PC-9 (cell line): ENCODE data around the gene CCDC34. TPM values are rescaled to one million over a fixed set of nuclear protein-coding genes. Genes with fewer than 3 reads are reported as not detected.

ENCODE experiments used
- BruUV-seq: library from RNA; stranded (reverse); fragments of 400-500 nt; replicated peaks from 2 replicates; lab custom pipeline; 2021; lab: Mats Ljungman, UMichigan
- CTCF ChIA-PET: fragments of 300-600 bp; sonication (Branson Sonifier 250); formaldehyde crosslinking; loops from one replicate; lab custom pipeline; 2022; ENCODE audit warnings: antibody characterized with exemption; lab: Charles Lee
- POLR2A ChIA-PET: fragments of 300-600 bp; sonication (Branson Sonifier 250); formaldehyde crosslinking; loops from one replicate; lab custom pipeline; 2022; ENCODE audit warnings: antibody characterized with exemption; ENCODE audit not compliant: unreplicated experiment; lab: Charles Lee
- DNase-seq, 2 experiments: peaks; one replicate each; pipeline versions ENCODE4 v3.0.0 to v3.0.0-alpha.2; 2015 to 2022; ENCODE audit warnings: mixed read lengths in 1 of 2
- H2AFZ ChIP-seq: fragments of 200-600 bp; sonication (generic); 2 replicates; pipeline ENCODE4 v1.8.1; 2017; ENCODE audit warnings: antibody characterized with exemption
- H3F3A ChIP-seq: fragments of 200-600 bp; sonication (generic); 2 replicates; pipeline ENCODE4 v1.8.1; 2017; ENCODE audit warnings: antibody characterized with exemption, mild to moderate bottlenecking, low read depth; ENCODE audit not compliant: insufficient read depth
- H3K27ac ChIP-seq: fragments of 200-600 bp; sonication (generic); 2 replicates; pipeline ENCODE4 v1.6.1; 2016; ENCODE audit warnings: mixed run types
- H3K27me3 ChIP-seq: fragments of 200-600 bp; sonication (generic); 2 replicates; pipeline ENCODE4 v1.6.1; 2016; ENCODE audit warnings: low read depth, mixed run types; ENCODE audit not compliant: insufficient read depth
- H3K36me3 ChIP-seq: fragments of 200-600 bp; sonication (generic); 2 replicates; pipeline ENCODE4 v1.6.1; 2016; ENCODE audit warnings: low read depth, mixed run types
- H3K4me1 ChIP-seq: fragments of 200-600 bp; sonication (generic); replicated peaks from 2 replicates; pipeline ENCODE4 v1.6.1; 2016; ENCODE audit warnings: mixed run types; ENCODE audit not compliant: insufficient read depth
- H3K4me2 ChIP-seq: fragments of 200-600 bp; sonication (generic); 2 replicates; pipeline ENCODE4 v1.6.1; 2017; ENCODE audit warnings: mixed run types
- H3K4me3 ChIP-seq: fragments of 200-600 bp; sonication (generic); 2 replicates; pipeline ENCODE4 v1.6.1; 2016; ENCODE audit warnings: mixed run types
- H3K79me2 ChIP-seq: fragments of 200-600 bp; sonication (generic); 2 replicates; pipeline ENCODE4 v1.6.1; 2017; ENCODE audit warnings: low read depth, mixed run types
- H3K9me2 ChIP-seq: fragments of 200-600 bp; sonication (generic); 2 replicates; pipeline ENCODE4 v1.8.1; 2017; ENCODE audit warnings: mild to moderate bottlenecking; ENCODE audit not compliant: insufficient read depth
- H3K9me3 ChIP-seq: fragments of 200-600 bp; sonication (generic); 2 replicates; pipeline ENCODE4 v1.8.1; 2016; ENCODE audit warnings: low read depth; ENCODE audit not compliant: insufficient read depth
- H4K20me1 ChIP-seq: fragments of 200-600 bp; sonication (generic); 2 replicates; pipeline ENCODE4 v1.8.1; 2017; ENCODE audit not compliant: insufficient read depth
- EZH2 ChIP-seq: fragments of 200-600 bp; sonication (generic); IDR thresholded peaks from 2 replicates; pipeline ENCODE4 v1.8.0; 2017; ENCODE audit warnings: antibody characterized with exemption, low read depth
- intact Hi-C: fragments of 100-400 bp; cut with micrococcal nuclease; formaldehyde crosslinking; loops from one replicate; pipeline ENCODE4 v1.10.0; 2022; ENCODE audit not compliant: unreplicated experiment
- total RNA-seq: library from RNA; stranded (reverse); gene quantifications from 2 replicates; pipeline ENCODE4 v1.2.3, GENCODE V29; 2021
- TF ChIP-seq, protein P1 (sequence below): fragments of 200-600 bp; sonication (generic); conservative IDR thresholded peaks from 2 replicates; pipeline ENCODE4 v1.6.1; 2017; ENCODE audit warnings: mixed run types, antibody characterized with exemption, mild to moderate bottlenecking, moderate library complexity

The CCDC34 gene
- total RNA-seq, 1 experiment from 2014 or later = 33.6 TPM

DNA sequence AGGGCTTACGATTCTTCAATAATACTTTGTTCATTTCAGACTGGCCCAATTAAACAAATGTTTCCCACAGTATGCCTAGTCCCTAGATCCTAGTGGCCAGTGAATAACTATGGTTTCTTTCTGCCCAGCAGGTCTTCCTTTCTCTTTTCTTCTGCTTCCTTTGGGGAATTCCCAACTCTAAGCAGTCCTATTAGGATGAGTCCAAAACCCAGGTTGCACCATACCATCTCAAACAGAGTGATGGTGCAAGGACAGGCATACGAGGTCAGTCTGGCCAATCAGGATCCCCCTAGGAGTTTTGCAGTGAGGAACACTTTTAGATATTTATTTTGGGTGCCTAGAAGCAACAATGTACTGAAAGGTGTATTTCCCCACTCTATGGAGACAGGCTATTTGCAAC, 41.4 kb upstream of the CCDC34 start:
- Histone ChIP-seq H3K27me3 (no peaks in the 10 kb centered on the region), H3K27ac (no peak overlapping the region), H3F3A (peaks cover 25% of the 10 kb centered on the region; the same call in 1 of the 2 replicates), H2AFZ (no peak overlapping the region), H3K9me2 (no peaks in the 10 kb centered on the region), H3K4me3 (no peak overlapping the region), H3K79me2 (peaks cover 20% of the 10 kb centered on the region), H3K4me2 (no peak overlapping the region), H3K9me3 (no peaks in the 10 kb centered on the region), H3K36me3 (no peaks in the 10 kb centered on the region), H4K20me1 (no peaks in the 10 kb centered on the region), H3K4me1 (peaks cover 28% of the 10 kb centered on the region)
- BruUV-seq = no TSS peak
- ChIA-PET CTCF (no interaction called here), POLR2A (no interaction called here)
- TF ChIP-seq, protein P1, sequence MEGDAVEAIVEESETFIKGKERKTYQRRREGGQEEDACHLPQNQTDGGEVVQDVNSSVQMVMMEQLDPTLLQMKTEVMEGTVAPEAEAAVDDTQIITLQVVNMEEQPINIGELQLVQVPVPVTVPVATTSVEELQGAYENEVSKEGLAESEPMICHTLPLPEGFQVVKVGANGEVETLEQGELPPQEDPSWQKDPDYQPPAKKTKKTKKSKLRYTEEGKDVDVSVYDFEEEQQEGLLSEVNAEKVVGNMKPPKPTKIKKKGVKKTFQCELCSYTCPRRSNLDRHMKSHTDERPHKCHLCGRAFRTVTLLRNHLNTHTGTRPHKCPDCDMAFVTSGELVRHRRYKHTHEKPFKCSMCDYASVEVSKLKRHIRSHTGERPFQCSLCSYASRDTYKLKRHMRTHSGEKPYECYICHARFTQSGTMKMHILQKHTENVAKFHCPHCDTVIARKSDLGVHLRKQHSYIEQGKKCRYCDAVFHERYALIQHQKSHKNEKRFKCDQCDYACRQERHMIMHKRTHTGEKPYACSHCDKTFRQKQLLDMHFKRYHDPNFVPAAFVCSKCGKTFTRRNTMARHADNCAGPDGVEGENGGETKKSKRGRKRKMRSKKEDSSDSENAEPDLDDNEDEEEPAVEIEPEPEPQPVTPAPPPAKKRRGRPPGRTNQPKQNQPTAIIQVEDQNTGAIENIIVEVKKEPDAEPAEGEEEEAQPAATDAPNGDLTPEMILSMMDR = no peak
- TF ChIP-seq EZH2 = no peak
- intact Hi-C loops = no loop called here
- DNase-seq = no peak

- Histone ChIP-seq H3K4me2 (peak overlapping the region; percentile 72; the same call in 1 of the 2 replicates), H3K4me3 (no peak overlapping the region), H3K36me3 (no peaks in the 10 kb centered on the region), H3F3A (peaks cover 25% of the 10 kb centered on the region; the same call in 1 of the 2 replicates), H3K27me3 (no peaks in the 10 kb centered on the region), H3K9me3 (no peaks in the 10 kb centered on the region), H2AFZ (no peak overlapping the region), H4K20me1 (no peaks in the 10 kb centered on the region), H3K79me2 (peaks cover 30% of the 10 kb centered on the region), H3K9me2 (no peaks in the 10 kb centered on the region), H3K4me1 (peaks cover 34% of the 10 kb centered on the region), H3K27ac (peak overlapping the region; percentile 85)
- ChIA-PET POLR2A (interaction anchor here (0.7 kb wide), 1 partner anchor 690 kb away, joined by 3 read pairs; no protein-coding TSS in a partner anchor), CTCF (no interaction called here)
- no peak for DNase-seq
- intact Hi-C loops = no loop called here
- TF ChIP-seq, protein P1 = no peak
- TF ChIP-seq EZH2 = no peak
- no TSS peak for BruUV-seq
These were observed 40.2 kb upstream of the CCDC34 start for GRCh38 chr11:27403195-27403594.

DNA sequence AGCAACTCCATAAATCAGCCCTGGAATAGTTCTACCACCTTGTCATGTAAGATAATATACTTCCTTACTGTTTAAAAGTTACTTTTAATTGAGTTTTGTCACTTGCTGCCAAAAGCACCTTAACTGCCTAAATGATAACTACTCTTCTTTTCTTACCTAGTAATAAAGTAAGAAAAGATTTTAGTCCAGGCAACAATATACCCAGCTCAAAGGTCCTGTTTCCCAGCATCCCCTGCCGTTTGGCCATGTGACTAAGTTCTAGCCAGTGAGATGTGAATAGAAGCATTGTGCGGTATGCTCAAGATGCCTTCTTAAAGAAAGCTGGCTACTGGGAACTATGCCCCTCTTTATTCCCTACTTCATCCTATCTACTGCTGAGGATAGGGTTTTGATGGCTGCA, 39.4 kb upstream of the CCDC34 start:
- POLR2A ChIA-PET = no interaction called here

More for the DNA sequence above, 39.4 kb upstream of the CCDC34 start:
- peak overlapping the region; percentile 85 for H3K27ac ChIP-seq
- H3K9me2 ChIP-seq = no peaks in the 10 kb centered on the region
- H4K20me1 ChIP-seq = no peaks in the 10 kb centered on the region
- no peak for DNase-seq
- no peaks in the 10 kb centered on the region for H3K9me3 ChIP-seq
- H3K4me3 ChIP-seq = peak overlapping the region; percentile 27; the same call in 1 of the 2 replicates
- peaks cover 41% of the 10 kb centered on the region for H3K4me1 ChIP-seq
- H3F3A ChIP-seq = peaks cover 25% of the 10 kb centered on the region; the same call in 1 of the 2 replicates
- H2AFZ ChIP-seq = no peak overlapping the region
- H3K4me2 ChIP-seq = peak overlapping the region; percentile 72
- H3K36me3 ChIP-seq = no peaks in the 10 kb centered on the region
- intact Hi-C loops = no loop called here
- BruUV-seq = no TSS peak
- H3K27me3 ChIP-seq = no peaks in the 10 kb centered on the region
- peaks cover 34% of the 10 kb centered on the region for H3K79me2 ChIP-seq
- TF ChIP-seq, protein P1 = no peak
- no peak for TF ChIP-seq EZH2
- CTCF ChIA-PET = no interaction called here
